BLaER1 (cell line): ENCODE data around the gene TRIM63.
A peak's percentile ranks its signal among the peaks of the same experiment; 100 is the strongest.

Experiments used
- H3K27ac ChIP-seq: shearing (Covaris generic); formaldehyde crosslinking; 2 replicates; pipeline ENCODE4 v1.8.1; 2022
- H3K27me3 ChIP-seq: shearing (Covaris generic); formaldehyde crosslinking; 2 replicates; pipeline ENCODE4 v1.8.1; 2022
- H3K36me3 ChIP-seq: shearing (Covaris generic); formaldehyde crosslinking; 2 replicates; pipeline ENCODE4 v1.8.1; 2022
- H3K4me1 ChIP-seq: shearing (Covaris generic); formaldehyde crosslinking; 2 replicates; pipeline ENCODE4 v1.8.1; 2022
- H3K4me2 ChIP-seq: shearing (Covaris generic); formaldehyde crosslinking; 2 replicates; pipeline ENCODE4 v1.8.1; 2022
- H3K4me3 ChIP-seq: shearing (Covaris generic); formaldehyde crosslinking; 2 replicates; pipeline ENCODE4 v1.8.1; 2022
- H3K9ac ChIP-seq: shearing (Covaris generic); formaldehyde crosslinking; 2 replicates; pipeline ENCODE4 v1.8.1; 2022
- H3K9me3 ChIP-seq: shearing (Covaris generic); formaldehyde crosslinking; 2 replicates; pipeline ENCODE4 v1.8.1; 2022
- H4K20me1 ChIP-seq: shearing (Covaris generic); formaldehyde crosslinking; 2 replicates; pipeline ENCODE4 v1.8.1; 2022
- Cebpa-rat ChIP-seq: shearing (Covaris generic); IDR thresholded peaks from 2 replicates; pipeline ENCODE4 v1.8.1; 2022

Gene TRIM63

DNA sequence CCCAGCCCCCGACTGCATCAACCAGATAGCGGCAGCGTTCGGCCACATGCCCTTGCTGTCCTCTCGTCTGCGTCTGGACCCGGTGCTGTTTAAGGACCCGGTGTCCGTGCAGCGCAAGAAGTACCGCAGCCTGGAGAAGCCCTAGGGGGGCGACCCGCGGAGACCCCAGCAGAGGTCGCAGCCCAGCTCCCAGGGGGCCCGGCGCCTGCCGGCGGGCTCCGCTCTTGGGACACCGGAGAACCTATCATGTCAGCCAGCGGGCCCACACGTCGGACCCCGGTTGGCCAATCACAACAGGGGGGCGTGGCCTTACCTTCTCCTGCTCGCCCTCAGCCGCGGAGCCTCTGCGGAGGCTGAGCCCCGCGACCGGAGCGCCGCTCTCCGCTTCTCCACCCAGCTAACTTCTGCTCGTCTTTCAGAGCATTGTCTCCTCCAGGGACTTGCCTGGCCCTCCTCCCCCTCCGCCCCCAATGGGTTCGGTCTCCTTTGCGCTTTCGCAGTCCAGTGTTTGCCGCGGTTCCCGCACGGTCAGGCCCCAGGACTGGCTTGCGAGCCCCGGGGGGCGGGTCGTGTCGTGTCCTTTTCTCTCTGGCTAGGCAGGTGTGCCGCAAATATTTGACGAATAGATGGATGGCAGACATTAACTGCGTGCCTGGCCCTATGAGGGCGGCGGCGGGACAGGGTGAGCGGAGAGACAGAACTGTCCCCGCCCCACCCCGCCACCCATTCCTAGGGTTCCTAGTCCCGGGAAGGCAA is 32.0 kb downstream of the TRIM63 start:
- Histone ChIP-seq H3K4me1 (peaks cover 29% of the 10 kb centered on the region), H3K9ac (peak overlapping the region; percentile 78), H3K27me3 (no peaks in the 10 kb centered on the region), H3K27ac (no peak overlapping the region), H3K36me3 (no peaks in the 10 kb centered on the region), H4K20me1 (no peaks in the 10 kb centered on the region), H3K4me2 (peak overlapping the region; percentile 99), H3K9me3 (no peaks in the 10 kb centered on the region), H3K4me3 (peak overlapping the region; percentile 81)
- no peak for TF ChIP-seq Cebpa-rat

DNA sequence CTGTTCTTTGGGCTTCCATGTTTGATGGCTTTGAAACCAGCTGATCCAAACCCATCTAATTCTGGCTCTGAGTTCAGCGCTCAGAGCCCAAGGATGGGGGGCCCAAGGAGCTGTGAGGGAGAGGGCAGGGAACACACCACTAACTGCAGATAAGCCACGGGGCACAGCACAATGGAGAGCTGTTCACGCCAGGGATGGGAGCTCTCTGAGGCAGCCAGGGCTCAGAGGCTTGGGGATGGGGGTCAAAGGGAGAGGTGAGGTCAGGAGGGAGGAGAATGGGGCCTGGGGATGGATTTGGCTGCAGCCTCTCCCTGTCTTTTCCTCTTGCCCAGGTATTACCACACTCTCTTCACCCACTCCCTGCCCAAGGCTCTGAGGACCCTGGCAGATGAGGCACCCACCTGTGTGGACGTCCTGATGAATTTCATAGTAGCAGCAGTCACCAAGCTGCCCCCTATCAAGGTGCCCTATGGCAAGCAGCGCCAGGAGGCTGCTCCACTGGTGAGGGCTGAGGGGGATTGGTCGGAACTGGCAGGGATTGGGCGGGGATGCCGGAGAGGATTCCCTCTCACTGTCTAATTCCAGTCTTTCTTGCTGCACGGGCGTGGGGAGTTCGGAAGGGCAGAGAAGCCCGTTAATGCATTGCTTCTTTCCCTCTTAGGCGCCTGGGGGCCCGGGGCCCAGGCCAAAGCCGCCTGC is 32.8 kb downstream of the TRIM63 start:
- H3K9me3 ChIP-seq, result no peaks in the 10 kb centered on the region
- peak overlapping the region; percentile 99 for H3K4me2 ChIP-seq
- peak overlapping the region; percentile 78 for H3K9ac ChIP-seq
- H3K4me3 ChIP-seq, result peak overlapping the region; percentile 81
- H3K4me1 ChIP-seq, result peaks cover 29% of the 10 kb centered on the region
- no peak for TF ChIP-seq Cebpa-rat
- no peaks in the 10 kb centered on the region for H3K27me3 ChIP-seq
- H4K20me1 ChIP-seq, result no peaks in the 10 kb centered on the region
- no peak overlapping the region for H3K27ac ChIP-seq
- no peaks in the 10 kb centered on the region for H3K36me3 ChIP-seq

DNA sequence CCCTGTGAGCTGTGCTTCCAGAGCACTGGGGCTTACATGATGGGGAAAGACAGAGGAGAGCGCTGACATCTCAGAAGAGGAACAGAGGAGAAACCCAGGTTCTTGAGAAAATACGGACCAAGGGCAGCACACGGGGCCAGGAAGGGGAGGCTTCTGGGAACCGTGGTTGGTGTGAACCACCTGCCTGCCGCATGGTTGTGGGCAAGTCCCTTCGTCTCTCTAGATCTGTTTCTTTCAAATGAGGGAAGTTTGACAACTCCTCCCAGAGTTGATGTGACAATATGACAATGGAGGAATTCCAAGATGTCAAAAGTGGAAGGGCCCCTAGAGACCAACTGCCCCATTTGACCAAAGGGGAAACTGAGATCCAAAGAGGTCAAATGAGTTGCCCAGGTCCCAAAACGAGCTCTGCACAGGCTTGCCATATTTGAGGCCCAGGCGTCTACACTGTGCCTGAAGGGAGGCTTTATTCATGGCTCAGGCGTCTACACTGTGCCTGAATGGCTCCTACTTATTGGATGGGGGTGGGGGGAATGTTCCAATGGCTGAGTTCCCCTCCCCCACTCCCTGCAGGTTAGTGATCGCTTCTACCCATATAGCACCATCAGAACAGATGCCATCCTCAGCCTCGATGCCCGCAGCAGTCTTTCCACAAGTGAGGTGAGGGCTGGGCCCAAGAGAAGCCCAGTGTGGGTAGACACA is 34.6 kb downstream of the TRIM63 start:
- H3K27ac ChIP-seq, result no peak overlapping the region
- TF ChIP-seq Cebpa-rat, result no peak
- H3K4me3 ChIP-seq, result no peak overlapping the region
- H3K9me3 ChIP-seq, result no peaks in the 10 kb centered on the region
- peaks cover 24% of the 10 kb centered on the region for H3K4me1 ChIP-seq
- no peaks in the 10 kb centered on the region for H3K27me3 ChIP-seq
- H4K20me1 ChIP-seq, result no peaks in the 10 kb centered on the region
- H3K9ac ChIP-seq, result no peak overlapping the region
- H3K4me2 ChIP-seq, result no peak overlapping the region
- H3K36me3 ChIP-seq, result no peaks in the 10 kb centered on the region

DNA sequence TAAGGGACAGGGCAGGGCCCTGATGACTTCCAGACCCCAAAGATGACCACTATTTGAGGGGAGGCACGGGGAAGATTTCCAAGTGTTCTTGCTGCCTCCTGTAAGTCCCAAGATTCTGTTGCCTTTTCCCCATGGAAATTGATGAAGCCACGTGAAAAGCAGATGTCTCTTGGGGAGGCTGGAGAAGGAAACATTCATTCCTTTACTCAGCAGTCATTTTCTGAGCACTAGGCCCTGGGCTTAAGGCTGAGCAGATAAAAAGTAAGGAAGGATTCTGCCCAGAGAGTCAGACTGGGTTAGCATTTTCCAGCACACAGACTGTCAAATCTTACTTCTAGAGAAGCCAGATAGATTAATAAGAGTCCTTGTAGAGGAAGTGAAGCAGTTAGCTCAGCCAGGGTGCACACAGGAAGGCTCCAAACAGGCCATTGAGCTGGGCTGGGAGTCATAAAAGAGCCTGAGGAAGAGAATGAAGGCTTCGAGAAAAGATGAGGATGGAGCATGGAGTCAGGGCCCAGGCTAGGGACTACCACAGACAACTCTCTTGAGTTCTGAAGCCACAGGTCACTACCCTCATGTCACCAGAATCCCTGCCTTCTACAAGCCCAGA is 35.7 kb downstream of the TRIM63 start:
- no peak for TF ChIP-seq Cebpa-rat
- Histone ChIP-seq H3K4me2 (no peak overlapping the region), H3K4me1 (peaks cover 16% of the 10 kb centered on the region), H4K20me1 (no peaks in the 10 kb centered on the region), H3K4me3 (no peak overlapping the region), H3K27ac (no peak overlapping the region), H3K36me3 (no peaks in the 10 kb centered on the region), H3K9ac (no peak overlapping the region), H3K9me3 (no peaks in the 10 kb centered on the region), H3K27me3 (no peaks in the 10 kb centered on the region)

DNA sequence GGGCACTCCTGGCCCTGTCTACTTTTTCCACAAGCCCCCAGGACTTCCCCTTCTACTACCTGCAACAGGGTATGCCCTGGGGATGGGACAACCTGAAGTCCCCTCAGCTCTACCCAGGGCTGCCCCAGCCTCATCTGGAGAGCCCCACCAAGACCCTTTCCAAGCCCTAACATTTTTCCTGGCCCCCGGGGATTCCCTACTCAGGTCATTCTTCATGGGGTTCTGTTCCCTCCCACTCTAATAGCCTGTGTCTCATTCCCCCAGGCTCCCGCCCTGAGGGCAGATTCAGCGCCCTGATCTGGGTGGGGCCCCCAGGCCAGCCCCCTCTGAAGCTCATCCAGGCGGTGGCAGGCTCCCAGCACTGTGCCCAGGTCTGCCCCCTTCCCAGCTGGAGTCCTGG is 36.2 kb downstream of the TRIM63 start:
- Histone ChIP-seq H3K4me1 (peaks cover 11% of the 10 kb centered on the region), H4K20me1 (no peaks in the 10 kb centered on the region)

DNA sequence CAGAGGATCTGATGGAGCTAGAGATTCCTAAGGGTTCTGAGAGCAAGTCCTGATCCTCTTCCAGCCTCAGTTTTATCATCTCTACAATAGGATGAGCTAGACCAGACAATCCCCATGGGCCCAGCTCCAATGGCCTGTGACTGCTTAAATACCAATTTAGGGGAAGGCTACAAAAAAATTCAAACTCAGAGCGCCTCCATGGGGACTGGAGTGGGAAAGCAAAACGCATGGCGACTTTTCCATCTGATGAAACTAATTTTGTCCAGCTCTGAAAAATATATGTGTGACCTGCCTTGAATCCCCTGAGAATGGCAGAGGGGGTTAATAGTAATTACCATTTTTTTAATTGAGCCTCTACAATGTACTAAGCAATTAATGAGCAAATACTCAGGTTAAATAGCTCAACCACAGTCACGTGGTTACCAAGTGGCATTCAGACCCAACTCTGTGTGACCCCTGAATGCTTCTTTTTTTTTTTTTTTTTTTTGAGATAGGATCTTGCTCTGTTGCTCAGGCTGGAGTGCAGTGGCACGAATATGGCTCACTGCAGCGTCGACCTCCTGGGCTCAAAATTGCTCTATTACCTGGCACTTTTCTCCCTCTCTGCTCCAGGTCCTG is 37.5 kb downstream of the TRIM63 start:
- H3K4me1 ChIP-seq, result peaks cover 7% of the 10 kb centered on the region
- H3K36me3 ChIP-seq, result no peaks in the 10 kb centered on the region
- no peak for TF ChIP-seq Cebpa-rat
- no peak overlapping the region for H3K4me3 ChIP-seq
- no peaks in the 10 kb centered on the region for H3K9me3 ChIP-seq
- H3K27ac ChIP-seq, result no peak overlapping the region
- H3K4me2 ChIP-seq, result no peak overlapping the region
- H3K27me3 ChIP-seq, result no peaks in the 10 kb centered on the region
- H4K20me1 ChIP-seq, result no peaks in the 10 kb centered on the region
- no peak overlapping the region for H3K9ac ChIP-seq

More for the DNA sequence above, 36.2 kb downstream of the TRIM63 start:
- no peak overlapping the region for H3K27ac ChIP-seq
- no peak overlapping the region for H3K9ac ChIP-seq
- H3K4me3 ChIP-seq, result no peak overlapping the region
- no peaks in the 10 kb centered on the region for H3K9me3 ChIP-seq
- H3K36me3 ChIP-seq, result no peaks in the 10 kb centered on the region
- H3K4me2 ChIP-seq, result no peak overlapping the region
- no peak for TF ChIP-seq Cebpa-rat
- no peaks in the 10 kb centered on the region for H3K27me3 ChIP-seq

DNA sequence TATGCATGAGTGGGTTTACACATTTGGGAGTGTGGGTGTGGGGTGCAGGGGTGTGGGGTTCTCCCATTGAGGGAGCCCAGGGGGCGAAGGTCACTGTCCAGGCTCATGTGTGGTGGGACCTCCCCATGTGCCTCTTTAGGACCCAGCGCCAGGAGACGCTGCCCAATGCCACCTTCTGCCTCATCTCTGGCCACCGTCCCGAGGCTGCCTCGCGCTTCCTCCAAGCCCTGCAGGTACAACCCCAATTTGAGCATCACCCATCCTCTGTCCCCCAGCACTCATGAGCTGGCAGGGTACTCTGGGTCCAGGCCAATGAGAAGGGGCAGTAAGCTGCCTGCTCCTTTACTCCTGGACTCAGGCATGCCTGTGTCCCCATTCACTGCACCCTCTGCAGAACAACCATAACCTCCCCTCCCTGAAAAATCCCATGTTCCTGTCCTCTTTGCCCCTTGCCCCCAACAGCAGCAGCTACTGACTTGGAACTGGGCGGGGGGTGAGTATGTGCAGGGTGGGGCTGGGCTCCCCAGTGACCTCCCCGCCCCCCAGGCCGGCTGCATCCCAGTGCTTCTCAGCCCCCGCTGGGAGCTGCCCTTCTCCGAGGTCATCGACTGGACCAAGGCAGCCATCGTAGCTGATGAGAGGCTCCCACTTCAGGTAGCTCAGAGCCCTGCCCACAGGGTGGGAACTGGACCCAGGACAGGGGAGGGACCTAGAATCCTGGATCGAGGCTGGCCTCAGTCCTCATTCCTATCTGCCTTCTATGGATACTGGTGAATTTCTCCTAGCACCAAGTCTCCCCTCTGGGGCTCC is 38.2 kb downstream of the TRIM63 start:
- no peak for TF ChIP-seq Cebpa-rat

DNA sequence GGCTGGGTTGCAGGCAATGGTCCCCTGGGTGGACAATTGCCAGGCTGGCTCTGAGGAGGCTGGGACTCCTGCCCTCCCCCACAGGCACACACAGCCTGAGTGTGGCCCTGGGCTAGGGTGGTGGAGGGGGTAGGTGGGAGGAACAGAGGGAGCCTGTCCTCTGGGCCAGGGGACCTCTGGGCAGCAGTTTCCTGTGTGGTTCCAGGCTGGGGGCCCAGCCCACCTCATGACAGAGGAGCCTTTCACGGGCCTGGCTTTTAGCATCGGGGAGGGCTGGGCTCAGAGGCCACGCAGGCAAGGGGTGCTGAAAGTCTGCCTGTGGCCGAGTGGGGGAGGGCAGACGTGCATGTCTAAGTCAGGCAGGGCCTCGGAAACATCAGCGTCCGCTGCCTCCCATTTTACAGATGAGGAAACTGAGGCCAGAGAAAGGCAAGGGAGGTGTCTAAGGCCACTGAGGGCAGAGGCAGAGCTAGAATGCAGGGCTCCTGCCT is 38.9 kb downstream of the TRIM63 start:
- H3K27me3 ChIP-seq, result no peaks in the 10 kb centered on the region
- peaks cover 13% of the 10 kb centered on the region for H3K4me1 ChIP-seq
- no peak for TF ChIP-seq Cebpa-rat
- no peaks in the 10 kb centered on the region for H3K9me3 ChIP-seq
- no peaks in the 10 kb centered on the region for H4K20me1 ChIP-seq
- no peaks in the 10 kb centered on the region for H3K36me3 ChIP-seq
- no peak overlapping the region for H3K27ac ChIP-seq
- no peak overlapping the region for H3K4me2 ChIP-seq
- no peak overlapping the region for H3K4me3 ChIP-seq
- no peak overlapping the region for H3K9ac ChIP-seq

More for the DNA sequence above, 38.2 kb downstream of the TRIM63 start:
- H3K4me3 ChIP-seq, result no peak overlapping the region
- no peaks in the 10 kb centered on the region for H3K36me3 ChIP-seq
- peaks cover 6% of the 10 kb centered on the region for H3K4me1 ChIP-seq
- H3K9me3 ChIP-seq, result no peaks in the 10 kb centered on the region
- no peaks in the 10 kb centered on the region for H3K27me3 ChIP-seq
- no peak overlapping the region for H3K4me2 ChIP-seq
- H3K9ac ChIP-seq, result no peak overlapping the region
- no peak overlapping the region for H3K27ac ChIP-seq
- H4K20me1 ChIP-seq, result no peaks in the 10 kb centered on the region
